ENCODE data around the gene TIMM17A.
A peak's percentile ranks its signal among the peaks of the same experiment; 100 is the strongest.
"Not testable (repeated sequence)": the region's sequence is repeated elsewhere in the genome, so short reads cannot be mapped to it uniquely, and the experiment has no call there.

Gene TIMM17A

GRCh38 chr1:201941420-201942128 lies 13.7 kb upstream of the TIMM17A start:
- DNase-seq: no peak

GRCh38 chr1:201942129-201942495 lies 13.2 kb upstream of the TIMM17A start:
- no peak for DNase-seq

- no peak for DNase-seq
Observed at GRCh38 chr1:201944002-201944401, 11.3 kb upstream of the TIMM17A start.

- no peak for DNase-seq
Observed at GRCh38 chr1:201944639-201945038, 10.7 kb upstream of the TIMM17A start.

GRCh38 chr1:201945157-201945556 lies 10.1 kb upstream of the TIMM17A start:
- no peak for DNase-seq

GRCh38 chr1:201945863-201946223 lies 9.5 kb upstream of the TIMM17A start:
- DNase-seq: no peak

- peak in 1 of 2 experiments; percentile 6 for DNase-seq
Observed at GRCh38 chr1:201946224-201946908, 8.9 kb upstream of the TIMM17A start, which contains the start of gene LMOD1. Gene LMOD1, minus strand, starts transcription at chr1:201946548. Its CDS starts 208 bp downstream, at chr1:201946340.

GRCh38 chr1:201947697-201948008 lies 7.7 kb upstream of the TIMM17A start:
- no peak for DNase-seq

GRCh38 chr1:201949491-201949890 lies 5.8 kb upstream of the TIMM17A start:
- no peak for DNase-seq

- DNase-seq: no peak
Observed at GRCh38 chr1:201954263-201955008, 867 bp upstream of the TIMM17A start.

- DNase-seq: peak; percentile 36 to 53
Observed at GRCh38 chr1:201955729-201956143, 433 bp downstream of the TIMM17A start.

- DNase-seq: no peak
Observed at GRCh38 chr1:201958348-201958747, 3.0 kb downstream of the TIMM17A start.

GRCh38 chr1:201962382-201962781 lies 7.1 kb downstream of the TIMM17A start:
- DNase-seq: not testable (repeated sequence)

GRCh38 chr1:201964261-201964660 lies 9.0 kb downstream of the TIMM17A start:
- no peak for DNase-seq

GRCh38 chr1:201966171-201966570 lies 10.9 kb downstream of the TIMM17A start:
- DNase-seq: no peak

GRCh38 chr1:201968202-201968925 lies 13.1 kb downstream of the TIMM17A start:
- no peak for DNase-seq

- DNase-seq: no peak
Observed at GRCh38 chr1:201970334-201971159, 15.2 kb downstream of the TIMM17A start.

- peak; percentile 37 to 43 for DNase-seq
Observed at GRCh38 chr1:201982082-201982622, 26.8 kb downstream of the TIMM17A start.

GRCh38 chr1:201982623-201983379 lies 27.5 kb downstream of the TIMM17A start, which contains the start of gene RNPEP:
Gene RNPEP, plus strand, starts transcription at chr1:201982648. Its CDS starts 19 bp downstream, at chr1:201982667.
- DNase-seq: peak; percentile 78 to 80

- no peak for DNase-seq
Observed at GRCh38 chr1:201983380-201983805, 28.1 kb downstream of the TIMM17A start.

- DNase-seq: no peak
Observed at GRCh38 chr1:201984446-201984845, 29.1 kb downstream of the TIMM17A start.

Measured in Kasumi-1 (cell line).